DMS153 treated with DMSO at 0.1 percent for 48 hours (cell line): ENCODE data around the gene SLC7A7.
"Not testable (repeated sequence)": the region's sequence is repeated elsewhere in the genome, so short reads cannot be mapped to it uniquely, and the experiment has no call there.

Source experiments
- DNase-seq: peaks from one replicate; lab custom pipeline; 2025; ENCODE audit not compliant: unreplicated experiment; lab: John Stamatoyannopoulos, UW

SLC7A7 gene

DNA sequence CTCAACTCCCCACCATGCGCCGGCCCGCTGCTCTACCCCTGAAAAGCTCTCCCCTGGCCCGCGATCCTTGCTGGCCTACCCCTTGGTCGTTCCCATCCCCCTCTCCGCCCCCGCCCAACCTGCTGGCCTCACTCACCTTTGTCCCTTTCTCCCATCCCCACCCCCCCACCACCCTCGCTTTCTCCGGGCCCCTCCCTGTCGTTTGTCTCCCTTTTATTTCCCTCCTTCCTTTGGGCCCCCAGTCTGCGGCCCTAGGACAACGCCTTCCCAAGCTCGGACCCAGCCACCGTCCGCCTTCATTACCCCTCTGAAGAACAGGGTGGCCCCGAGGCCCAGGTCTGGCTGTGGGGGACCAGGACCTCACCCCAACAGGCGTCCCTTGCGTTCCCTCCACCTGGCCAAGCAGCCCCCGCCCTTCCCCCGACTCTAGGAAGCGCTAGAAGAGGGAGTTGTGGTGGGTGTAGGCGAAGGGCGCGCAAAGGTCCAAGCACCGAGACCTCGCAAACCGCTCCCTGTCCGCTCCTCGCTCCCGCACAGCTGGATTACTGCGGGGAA lies 6.9 kb upstream of the SLC7A7 start:
- DNase-seq: no peak

DNA sequence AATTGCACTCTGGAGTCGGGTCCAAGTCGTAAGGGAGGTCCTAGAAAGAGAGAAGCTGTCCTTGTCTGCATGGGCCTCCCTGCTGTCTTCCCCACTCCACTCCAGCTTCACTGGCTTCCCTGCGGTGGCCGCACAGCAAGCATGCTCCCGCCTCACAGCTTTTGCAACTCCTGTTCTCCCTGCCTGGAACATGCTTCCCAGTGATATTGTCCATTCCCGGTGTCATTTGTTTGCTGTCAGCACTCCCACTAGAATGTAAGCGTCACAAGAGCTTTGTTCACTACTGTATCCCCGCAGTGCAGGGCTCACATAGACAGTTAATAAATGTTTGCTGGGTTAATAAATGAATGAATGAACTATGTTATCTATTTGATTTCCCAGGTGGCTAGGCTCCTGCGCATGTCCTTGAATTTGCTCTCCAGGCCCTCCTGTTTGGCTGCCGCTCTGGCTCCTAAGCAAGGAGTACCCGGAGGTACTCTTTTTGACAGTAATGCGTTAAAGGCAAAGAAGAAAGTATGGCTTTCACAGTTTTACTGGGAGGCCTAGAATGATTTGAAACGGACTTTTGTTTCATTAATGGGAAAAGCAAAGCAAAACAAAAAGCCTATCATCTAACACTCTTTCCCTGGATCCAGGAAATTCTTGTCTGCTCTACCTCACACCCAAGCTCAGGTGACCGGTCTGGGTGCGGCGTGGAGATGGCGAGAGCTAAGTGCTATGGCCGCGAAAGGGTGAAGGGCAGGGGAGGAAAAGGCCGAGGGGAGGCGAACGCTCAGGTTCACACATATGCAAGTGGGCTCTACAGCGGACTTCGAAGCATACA lies 6.2 kb upstream of the SLC7A7 start:
- no peak for DNase-seq

DNA sequence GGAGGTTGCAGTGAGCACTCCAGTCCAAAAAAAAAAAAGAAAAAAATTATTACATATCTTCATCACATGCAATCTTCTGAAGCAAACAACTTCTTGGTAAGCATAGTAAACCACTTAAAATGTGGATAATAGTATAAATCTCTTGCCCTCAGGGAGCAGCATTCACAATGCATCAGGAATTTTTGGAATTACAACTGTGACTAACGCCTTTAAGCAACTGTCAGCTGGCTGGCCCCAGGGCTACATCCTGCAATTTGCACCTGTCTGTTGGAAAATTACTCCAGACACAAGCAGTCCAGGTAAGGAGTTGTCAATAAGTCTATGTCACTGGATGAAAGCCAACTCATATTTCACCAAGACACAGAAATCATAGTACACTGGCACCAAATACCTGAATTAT lies 5.5 kb upstream of the SLC7A7 start:
- DNase-seq: no peak

DNA sequence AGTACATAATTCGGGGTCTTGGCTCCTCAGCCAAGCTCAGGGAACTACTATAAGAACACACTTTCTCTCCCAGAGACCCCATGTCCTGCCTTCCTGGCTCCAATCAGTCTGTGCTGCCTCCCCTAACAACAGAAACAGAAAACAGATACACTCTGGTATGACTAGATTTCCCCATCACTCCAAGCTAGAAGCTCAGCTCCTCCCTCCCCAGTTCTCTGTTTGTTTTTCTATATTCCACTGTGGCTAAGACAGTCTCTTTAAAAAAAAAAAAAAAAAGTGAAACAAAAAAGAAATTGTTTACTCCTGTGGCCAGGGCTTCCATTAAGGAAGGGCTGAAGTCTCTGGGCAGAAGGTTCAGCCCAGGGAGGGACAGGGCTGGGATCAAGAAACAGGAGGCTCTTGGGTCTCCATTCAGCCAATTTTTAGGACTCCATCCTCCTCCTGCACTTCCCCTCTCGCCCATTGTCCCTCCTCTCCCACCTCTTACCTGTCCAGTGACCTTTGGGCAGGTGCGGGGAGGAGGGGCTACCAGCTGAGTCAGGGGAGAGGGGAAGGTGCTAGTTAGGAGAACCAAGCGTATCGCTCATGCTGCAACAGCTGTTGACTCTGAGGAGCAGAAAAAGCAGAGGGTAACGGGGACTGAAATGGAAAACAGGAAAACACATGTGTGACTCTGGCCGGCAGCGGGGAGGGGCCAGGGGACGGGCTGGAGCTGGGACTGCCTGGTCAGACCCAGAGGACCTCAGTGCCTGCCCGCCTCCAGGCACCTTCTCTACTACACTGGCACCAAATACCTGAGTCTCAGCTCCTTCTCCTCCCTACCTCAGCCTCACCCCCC lies 4.1 kb upstream of the SLC7A7 start:
- DNase-seq: no peak

DNA sequence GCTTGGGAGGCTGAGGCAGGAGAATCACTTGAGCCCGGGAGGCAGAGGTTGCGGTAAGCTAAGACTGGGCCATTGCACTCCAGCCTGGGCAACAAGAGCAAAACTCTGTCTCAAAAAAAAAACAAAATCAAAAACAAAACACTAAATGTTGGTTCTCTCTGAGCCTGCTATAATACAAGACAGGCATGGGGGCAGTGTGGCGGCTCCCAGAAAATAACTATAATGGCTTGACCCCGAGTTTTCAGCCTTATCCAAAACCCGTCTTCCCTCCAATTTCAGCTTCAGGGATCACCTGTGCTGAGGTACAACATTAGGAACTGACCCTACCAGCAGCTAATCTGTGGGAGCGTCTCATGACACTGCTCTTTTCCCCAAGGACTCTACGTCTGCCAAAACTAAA lies 862 bp downstream of the SLC7A7 start:
- no peak for DNase-seq

DNA sequence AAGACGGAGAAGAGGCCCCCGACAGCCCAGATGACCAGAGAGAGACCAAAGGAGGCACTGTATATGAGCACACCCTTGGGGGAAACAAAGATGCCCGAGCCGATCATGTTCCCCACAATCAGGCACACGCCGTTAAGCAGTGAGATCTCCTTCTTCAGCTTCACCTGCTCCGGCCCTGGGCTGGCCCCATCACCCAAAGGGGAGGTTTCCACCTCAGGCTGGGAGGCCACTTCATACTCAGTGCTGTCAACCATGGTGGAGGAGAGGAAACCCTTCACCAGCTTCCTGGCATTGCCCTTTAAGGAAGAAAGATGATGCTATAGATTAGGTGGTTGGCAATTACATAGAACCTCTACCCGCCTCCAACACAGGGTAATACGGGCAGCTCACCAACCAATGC lies 2.1 kb downstream of the SLC7A7 start:
- no peak for DNase-seq

DNA sequence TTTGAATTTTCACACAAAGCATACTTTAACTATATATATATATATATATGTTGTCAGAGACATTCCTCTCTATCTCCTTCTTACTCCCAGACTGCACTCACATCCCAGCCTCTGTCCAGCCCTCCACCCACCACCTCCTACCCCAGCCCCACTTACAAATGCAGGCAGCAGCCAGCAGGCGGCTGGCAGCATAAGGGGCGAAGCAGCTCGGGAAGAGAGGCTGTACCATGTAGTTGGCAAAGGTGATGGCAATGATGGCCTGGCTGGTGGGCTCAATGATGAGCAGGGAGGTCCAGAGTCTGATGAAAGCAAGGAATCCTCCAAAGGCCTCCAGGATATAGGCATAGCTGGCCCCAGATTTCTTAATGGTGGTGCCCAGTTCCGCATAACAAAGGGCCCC lies 2.5 kb downstream of the SLC7A7 start:
- DNase-seq: no peak

DNA sequence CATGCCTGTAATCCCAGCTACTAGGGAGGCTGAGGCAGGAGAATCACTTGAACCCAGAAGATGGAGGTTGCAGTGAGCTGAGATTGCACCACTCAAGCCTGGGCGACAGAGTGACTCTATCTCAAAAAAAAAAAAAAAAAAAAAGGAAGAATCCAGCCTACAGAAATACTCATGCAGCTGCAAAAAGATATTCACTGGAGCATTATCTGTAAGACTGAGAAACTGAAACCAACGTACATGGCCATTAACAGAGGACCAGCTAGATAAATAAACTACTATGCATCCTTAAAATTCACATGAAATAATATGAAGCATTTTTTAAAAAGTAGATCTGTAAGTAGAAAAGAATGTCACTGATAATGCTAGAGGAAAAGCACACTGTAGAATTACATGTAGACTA lies 3.5 kb downstream of the SLC7A7 start:
- no peak for DNase-seq

DNA sequence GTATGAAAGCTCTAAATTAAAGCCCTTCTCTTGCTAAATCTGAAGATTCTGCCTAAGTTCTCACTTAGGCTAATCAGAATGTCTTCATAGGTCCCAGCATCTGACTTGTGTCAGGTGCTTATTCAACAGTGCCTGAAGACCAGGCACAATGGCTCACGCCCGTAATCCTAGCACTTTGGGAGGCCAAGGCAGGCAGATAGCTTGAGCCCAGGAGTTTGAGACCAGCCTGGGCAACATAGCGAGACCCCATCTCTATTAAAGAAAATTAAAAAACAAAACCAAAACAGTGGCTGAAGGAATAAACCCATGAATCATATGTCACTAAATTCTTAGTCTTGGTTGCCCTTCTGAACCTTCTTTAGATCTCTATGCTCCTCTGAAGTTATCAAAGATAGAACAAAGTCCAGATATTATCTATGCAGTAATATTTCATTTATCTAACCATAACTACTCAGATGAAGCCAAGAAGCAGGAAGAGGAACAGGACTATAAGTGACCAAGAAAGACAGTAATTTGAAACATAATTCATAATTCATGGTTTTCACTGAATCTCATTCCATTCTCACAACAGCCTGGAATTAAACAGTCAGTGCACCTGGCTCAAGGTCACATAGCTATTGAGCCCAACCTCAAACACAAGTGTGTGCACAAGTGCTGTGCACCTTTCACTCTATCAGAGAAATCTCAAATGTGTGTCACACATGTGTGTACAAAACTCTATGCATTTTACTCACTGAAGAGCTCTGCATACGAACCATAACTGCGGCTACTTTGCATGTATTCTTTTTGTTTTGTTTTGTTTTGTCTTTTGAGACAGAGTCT lies 6.6 kb downstream of the SLC7A7 start:
- no peak for DNase-seq

DNA sequence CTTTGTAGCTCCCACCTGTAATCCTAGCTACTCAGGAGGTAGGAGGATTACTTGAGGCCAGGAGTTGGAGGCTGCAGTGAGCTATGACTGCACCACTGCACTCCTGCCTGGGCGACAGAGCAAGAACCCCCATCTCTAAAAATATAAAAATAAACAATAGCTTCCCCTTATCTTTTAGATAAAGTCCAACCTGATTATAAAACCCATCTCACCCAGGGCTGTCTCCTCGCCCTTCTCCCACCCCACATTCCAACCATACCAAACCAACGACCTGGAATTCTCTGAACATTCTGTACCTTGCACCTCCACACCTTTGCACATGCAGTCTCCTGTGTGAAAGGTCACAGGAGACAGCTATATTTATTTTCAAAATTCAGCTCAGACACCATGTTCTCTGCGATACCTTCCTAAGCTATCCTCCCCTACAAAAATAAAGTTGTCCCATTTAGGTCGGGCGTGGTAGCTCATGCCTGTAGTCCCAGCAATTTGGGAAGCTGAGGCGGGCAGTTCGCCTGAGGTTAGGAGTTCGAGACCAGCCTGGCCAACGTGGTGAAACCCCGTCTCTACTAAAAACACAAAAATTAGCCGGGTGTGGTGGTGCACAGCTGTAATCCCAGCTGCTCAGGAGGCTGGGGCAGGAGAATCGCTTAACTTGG lies 7.7 kb downstream of the SLC7A7 start:
- no peak for DNase-seq

DNA sequence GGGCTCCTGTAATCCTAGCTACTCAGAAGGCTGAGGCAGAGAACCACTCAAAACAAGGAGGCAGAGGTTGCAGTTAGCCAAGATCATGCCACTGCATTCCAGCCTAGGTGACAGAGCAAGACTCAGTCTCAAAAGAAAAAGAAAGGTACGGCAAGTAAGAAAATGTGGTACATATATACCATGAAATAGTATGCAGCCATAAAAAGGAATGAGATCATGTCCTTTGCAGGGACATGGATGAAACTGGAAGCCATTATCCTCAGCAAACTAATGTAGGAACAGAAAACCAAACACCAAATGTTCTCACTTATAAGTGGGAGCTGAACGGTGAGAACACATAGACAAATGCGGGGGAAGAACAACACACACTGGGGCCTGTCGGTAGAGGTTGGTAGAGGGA lies 10.0 kb downstream of the SLC7A7 start:
- not testable (repeated sequence) for DNase-seq

DNA sequence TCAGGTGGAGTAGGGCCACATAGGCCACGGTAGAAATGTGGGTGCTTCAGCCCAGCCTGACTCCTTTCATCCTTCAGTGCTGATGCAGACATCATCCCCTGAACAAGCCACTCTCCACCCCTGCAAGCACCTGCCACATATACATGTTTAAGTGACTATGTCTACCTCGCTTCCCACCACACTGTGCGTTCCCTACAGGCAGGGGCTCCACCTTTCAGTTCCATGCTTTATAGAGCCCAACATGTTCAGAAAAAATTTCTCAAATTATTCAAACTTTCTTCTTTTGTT lies 11.6 kb downstream of the SLC7A7 start:
- no peak for DNase-seq

DNA sequence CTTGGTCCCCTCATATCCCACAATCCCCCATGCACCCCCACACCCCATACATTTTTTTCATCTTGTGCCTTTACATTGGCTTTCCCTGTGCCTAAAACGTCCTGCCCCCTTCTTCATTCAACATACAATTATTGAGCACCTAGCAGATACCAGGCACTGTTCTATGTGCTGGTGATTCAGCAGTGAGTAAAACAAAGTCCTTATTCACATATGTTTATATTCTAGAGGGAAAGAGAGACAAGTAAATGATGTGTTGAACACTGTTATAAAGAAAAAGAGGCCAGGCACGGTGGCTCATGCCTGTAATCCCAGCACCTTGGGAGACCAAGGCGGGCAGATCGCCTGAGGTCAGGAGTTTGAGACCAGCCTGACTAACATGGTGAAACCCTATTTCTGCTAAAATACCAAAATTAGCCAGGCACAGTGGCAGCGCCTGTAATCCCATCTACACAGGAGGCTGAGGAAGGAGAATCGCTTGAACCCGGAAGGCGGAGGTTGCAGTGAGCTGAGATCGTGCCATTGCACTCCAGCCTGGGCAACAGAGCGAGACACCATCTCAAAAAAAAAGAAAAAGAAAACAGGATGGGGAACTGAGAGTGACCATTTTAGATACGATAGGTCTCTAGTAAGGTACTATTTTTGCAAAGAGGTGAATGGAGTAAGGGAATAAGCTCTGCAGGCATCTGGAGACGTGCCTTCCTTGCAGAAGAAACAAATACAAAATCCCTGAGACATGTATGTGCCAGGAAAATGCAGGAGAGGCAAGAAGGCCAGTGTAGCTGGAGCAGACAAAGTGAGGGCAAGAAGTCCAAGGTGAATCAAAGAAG lies 12.2 kb downstream of the SLC7A7 start:
- no peak for DNase-seq

DNA sequence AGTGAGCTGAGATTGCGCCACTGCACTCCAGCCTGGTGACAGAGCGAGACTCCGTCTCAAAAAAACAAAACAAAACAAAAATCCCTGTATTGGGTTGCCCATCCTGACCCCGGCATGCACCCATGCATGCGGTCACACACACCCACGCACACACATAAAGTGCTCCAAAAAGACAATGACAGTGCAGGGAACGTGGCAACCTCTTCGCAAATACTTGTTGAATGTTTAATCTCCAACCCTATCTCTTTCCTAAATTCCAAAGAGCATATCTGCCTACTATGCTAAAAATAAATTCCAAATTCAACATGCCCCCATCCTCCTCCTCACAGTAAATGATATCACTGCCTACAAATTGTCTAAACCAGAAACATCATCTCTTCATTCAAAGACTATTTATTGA lies 13.5 kb downstream of the SLC7A7 start:
- DNase-seq: no peak

DNA sequence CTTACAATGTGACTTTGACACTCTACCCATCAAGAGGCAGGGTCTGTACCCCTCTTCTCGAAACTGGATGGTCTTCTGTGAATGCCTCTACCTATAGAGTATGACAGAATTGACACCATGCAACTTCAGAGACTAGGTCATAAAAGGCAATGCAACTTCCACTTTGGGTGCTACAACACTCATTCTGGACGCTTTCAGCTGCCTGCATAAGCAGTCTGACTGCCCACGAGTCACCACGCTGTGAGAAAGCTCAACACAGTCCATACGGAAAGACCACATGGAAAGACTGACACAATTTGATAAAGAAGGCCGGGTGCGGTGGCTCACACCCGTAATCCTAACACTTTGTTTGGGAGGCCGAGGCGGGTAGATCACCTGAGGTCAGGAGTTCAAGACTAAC lies 14.9 kb downstream of the SLC7A7 start:
- DNase-seq: no peak

DNA sequence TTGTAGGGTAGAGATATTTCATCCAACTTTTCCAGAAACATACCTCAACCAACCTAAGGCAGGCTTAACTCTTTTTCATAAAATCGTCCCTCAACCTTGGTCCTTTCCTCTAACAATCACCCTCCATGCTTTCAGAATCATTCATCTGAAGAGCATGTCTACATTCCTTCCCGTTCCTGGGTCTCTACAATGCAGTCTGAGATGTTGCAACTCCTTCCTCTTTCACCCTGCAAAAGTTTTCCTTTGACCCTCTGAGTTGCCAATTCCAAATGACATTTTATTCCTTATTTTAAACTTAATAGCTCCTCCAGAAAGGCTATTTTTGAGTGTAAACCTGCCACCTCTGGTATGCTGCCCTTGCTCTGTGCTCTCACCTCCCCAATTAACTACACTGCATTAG lies 16.7 kb downstream of the SLC7A7 start:
- DNase-seq: no peak

DNA sequence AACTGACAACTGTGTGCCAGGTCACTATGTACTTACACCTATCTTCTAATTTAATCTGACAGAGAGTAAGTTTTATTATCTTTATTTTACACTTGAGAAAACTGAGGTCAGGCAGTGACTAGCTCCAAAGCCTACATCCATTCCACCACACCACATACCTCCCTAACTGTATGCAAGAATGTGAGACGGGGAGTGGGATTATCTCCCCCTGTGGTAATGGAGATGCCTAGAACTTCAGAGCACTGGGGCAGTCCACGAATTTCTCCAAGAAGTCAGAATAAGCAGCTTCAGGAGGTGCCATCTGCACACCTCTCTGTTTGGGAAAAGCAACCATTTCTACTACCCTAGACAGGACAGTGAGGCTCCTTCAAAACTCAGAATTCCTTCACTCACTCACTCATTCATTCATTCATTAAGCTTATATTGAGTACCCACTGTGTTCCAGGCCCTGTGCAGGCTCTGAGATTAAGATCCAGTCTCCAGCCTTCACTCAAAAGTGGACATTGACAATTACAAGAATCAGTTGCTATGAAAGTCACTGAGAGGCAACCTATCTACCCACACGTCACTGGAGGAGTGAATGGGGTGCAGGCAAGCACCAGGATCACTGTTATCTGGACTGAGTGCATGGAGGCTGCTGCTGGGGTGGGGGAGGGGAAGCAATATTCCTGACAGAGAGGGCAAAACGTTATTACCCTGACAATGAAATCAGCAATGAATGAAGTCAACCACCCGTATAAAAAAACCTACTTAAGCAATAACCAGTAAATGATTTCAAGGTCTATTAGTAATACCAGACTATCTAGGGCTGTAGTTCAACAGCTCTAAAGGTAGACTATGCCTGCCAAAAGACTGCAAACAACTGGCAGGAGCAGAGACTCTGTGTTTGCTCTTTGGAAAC lies 18.0 kb downstream of the SLC7A7 start:
- no peak for DNase-seq

DNA sequence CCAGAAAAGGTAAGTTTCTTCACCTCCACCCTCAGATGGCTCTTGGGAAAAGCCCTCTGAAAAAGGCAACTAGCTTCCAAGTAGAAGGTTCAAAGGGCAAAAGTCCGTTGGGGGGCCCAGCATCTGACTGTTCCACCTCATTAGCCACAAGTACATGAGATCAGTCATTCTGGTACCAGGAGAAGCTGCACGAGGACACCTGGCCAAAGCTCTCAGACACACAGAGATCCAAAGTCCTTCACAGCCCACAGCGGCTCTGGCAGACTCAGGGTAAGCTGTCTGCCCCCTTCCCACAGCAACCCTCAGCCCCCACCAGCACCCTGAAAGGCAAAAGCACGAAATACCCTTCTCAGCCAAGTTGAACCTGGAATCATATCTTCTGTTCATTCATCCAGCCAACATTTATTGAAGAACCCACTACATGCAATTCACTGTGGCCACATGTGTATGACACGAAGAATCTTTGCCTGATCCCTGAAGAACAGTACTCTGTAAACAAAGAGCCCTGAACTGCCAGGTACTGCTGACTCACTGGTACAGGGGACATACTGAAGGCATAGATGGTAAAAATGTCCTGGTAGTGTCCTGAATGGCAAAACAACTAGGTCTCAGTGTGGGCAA lies 19.0 kb downstream of the SLC7A7 start:
- no peak for DNase-seq

DNA sequence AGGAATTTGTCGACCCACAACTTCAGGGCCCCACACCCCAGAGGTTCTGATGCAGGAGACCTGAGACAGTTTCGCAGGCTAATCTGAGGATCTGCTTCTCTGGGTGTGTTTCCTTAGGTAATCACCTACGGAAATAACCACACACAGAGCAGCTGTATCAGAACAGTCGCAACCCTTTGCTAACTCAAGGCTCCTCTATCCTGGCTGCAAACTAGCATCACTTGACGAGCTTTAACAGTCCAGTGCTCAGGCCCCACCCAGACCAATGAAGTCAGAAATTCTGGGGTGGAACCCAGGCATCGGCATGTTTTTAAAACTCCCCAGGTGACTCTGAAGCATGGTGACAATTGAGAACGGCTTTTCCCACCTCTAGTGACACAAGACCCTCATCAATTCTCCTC lies 20.7 kb downstream of the SLC7A7 start:
- DNase-seq: no peak
